NCI-H2227 (cell line): ENCODE data around the gene PANK2.
A peak's percentile ranks its signal among the peaks of the same experiment; 100 is the strongest.
"Not testable (repeated sequence)": the region's sequence is repeated elsewhere in the genome, so short reads cannot be mapped to it uniquely, and the experiment has no call there.

Experiments used
- DNase-seq: peaks from one replicate; lab custom pipeline; 2025; ENCODE audit not compliant: unreplicated experiment; lab: John Stamatoyannopoulos, UW

The PANK2 gene

DNA sequence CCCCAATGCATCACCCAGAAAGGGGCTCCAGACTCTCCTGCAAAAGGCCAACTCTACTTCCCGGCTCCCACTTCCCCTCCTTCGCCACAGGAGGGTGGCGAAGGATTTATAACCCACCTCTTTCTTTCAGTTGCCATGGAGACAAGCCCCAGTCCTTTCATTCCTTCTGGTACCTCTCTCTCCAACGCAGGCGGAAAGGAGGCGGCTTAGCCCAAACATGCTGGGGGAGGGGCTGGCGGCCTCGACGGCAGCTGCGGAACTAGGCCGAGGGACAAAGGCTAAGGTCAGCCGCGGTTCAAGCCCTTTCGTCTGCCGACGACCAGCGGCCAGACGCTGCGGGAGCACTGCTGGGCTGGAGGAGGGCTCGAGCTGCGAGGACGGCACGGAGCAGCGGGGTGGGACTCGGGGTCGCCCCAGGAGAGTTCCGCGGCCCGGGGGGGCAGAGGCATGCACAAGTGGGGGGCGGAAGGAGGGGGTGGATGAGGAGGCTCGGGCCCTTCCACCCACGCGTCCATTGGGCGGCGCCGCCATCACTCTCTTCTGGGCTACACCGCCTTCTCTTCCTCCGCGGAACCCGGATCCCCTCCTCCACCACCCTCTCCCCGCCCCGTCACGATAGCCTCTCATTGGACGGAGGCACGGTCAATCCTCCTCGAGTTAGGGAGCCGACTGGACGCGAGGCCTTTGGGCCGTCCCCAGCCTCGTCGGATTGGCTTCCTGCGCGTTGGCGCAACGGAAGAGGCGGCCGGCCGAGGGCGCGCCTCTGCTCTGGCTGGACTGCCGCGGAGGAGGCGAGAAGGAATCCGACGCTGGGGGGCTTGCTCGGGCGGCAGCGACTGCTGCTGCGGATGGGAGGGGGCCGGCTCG is at the start of gene PANK2:
TSS of gene PANK2 (plus strand) at position 766 of the 867 bp plus-strand sequence.
- DNase-seq: peak; percentile 99

DNA sequence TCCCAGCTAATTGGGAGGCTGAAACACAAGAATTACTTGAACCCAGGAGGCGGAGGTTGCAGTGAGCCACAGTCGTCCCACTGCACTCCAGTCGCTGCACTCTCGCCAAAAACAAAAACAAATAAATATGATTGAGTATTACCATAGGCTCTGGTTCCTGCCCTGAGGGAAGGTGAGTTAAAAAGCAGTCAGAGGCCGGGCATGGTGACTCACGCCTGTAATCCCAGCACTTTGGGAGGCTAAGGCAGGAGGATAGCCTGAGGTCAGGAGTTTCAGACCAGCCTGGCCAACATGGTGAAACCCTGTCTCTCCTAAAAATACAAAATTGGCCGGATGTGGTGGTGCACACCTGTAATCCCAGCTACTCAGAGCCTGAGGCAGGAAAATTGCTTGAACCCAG is 49.0 kb upstream of the PANK2 start:
- not testable (repeated sequence) for DNase-seq

DNA sequence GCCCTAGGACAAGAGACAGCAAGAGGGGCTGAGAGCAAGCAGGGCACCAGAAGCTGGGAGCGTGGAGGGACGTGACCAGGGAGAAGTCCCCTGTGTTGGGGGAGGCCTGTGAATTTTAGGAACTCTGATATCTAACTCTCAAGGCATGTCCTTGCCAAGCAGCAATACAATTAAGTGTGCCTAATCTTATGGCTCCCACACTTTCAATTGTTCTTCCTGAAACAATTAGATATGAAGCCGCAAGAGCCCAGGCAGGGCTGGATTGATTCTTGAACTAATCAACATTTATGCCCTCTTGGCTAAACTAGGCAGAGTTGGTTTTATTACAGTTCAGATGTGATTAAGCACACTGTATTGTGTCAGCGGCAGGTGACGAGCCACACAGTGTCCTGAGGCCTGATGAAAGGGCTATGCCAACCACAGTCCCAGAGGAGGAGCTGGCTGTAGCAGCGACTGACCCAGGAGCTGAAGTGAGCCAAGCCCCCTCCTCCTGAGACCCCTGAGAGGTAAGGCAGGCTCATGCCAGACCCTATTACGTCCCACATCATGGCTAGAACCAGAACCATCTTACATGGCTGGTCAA is 46.7 kb upstream of the PANK2 start:
- DNase-seq: no peak

DNA sequence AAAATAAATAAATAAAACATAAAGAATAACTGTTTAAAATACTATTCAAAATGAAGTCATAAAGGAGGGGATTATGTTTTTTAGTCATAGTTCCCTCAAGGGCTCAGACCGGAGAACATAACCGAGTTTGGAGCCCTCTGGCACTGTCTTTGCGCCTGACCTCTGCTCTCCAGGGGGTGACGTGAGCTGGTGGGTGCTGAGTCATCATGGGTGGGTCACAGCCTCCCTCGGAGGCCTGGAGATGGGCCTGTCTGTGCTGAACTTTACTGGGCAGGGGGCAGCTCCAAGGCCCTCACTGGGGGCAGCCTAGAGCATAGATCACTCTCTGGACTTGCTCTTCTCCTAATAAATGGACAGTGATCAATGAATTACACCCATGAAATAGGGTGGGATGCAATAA is 45.7 kb upstream of the PANK2 start:
- DNase-seq: no peak

DNA sequence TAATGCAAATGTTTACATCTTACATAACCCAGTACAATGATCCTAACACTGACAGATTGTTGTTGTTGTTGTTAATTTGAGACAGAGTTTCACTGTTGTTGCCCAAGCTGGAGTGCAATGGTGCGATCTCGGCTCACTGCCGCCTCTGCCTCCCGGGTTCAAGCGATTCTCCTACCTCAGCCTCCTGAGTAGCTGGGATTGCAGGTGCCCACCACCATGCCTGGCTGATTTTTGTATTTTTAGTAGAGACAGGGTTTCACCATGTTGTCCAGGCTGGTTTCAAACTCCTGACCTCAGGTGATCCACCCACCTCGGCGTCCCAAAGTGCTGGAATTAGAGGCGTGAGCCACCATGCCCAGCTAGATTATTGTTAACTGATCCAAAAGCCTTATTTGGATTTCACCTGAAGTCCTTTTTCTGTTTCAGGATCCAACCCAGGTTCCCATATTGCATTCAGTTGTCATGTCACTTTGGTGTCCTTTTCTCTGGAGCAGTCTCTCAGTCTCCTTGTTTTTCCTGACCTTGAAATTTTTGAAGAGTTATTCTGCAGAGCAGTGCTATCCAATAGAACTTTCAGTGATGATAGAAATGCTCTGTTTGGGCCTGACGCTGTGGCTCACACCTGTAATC is 45.1 kb upstream of the PANK2 start:
- DNase-seq: not testable (repeated sequence)

DNA sequence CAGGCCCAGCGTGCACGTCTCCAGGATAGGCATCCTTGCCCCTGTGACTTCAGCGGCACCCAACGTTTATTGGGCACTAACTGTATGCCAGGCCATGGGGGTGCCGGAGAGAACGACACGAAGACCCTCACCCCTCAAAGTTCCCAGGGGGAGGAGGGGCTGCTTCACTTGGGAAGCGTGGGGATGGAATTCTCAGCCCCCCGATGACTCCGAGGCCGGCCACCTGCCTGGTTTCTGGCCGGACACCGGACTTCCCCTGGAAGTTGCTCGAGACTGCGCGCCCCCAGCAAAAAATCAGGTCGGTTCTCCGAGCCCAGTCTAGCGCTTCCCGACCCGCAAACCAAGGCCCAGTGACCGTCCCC is 42.8 kb upstream of the PANK2 start:
- no peak for DNase-seq

GRCh38 chr20:3846740-3847428 is 42.3 kb upstream of the PANK2 start, which contains the start of gene MAVS:
MAVS (plus strand) TSS chr20:3846834; CDS start chr20:3854625, 7,791 bp downstream.
- peak; percentile 92 for DNase-seq

- peak; percentile 20 for DNase-seq
These were observed 41.7 kb upstream of the PANK2 start for GRCh38 chr20:3847429-3847940.

GRCh38 chr20:3848565-3848964 is 40.6 kb upstream of the PANK2 start:
- DNase-seq: no peak

GRCh38 chr20:3854462-3854871 is 34.7 kb upstream of the PANK2 start:
- DNase-seq: no peak

DNA sequence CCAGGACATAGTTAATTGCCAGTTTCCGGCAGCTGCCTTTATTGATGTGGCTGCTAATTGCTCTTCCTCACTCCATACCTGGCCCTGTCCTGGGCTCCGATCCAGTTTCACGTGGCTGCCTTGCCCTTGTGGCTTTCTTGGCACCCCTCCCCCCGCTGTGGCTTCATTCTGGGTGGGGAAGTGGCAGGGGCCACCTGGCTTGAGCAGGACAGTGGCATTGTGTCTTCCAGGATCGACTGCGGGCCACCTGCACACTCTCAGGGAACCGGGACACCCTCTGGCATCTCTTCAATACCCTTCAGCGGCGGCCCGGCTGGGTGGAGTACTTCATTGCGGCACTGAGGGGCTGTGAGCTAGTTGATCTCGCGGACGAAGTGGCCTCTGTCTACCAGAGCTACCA is 31.8 kb upstream of the PANK2 start:
- DNase-seq: no peak

GRCh38 chr20:3858689-3859088 is 30.5 kb upstream of the PANK2 start:
- no peak for DNase-seq

GRCh38 chr20:3861191-3861590 is 28.0 kb upstream of the PANK2 start:
- no peak for DNase-seq

DNA sequence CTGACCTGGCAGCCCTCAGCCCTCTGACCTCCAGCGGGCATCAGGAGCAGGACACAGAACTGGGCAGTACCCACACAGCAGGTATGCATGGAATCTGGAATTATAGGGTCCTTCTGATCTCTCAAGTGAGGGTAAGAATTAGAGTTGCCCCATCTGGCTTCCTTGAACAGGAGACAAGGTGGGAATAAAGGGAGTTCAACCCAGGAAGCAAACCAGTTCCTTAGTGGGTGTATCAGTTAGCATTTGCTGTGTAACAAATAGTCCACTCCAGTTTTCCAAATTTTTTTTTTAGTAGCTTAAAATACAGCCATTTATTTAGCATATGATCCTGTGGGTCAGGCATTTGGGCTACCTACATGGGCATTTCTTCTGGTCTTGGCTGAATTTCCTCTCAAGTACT is 26.9 kb upstream of the PANK2 start:
- no peak for DNase-seq

DNA sequence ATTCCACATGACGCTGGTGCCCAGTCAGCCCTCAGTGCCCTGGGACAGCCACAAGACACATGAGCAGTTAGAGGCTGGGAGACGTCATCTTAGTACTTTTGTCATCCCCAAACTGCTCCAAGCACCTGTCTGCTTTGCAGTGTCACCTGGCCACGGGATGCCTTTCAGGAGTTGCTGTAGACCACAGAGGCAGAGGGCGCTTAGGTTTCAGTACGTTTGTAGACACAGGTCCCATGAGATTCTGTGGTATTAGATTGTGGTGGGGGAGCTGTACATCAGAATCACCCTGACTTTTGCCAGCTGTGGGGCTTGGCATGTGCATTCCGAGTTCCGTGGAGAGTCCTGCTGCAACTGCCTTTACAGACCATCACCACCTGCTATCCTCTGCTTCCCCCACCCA is 25.9 kb upstream of the PANK2 start:
- DNase-seq: no peak

DNA sequence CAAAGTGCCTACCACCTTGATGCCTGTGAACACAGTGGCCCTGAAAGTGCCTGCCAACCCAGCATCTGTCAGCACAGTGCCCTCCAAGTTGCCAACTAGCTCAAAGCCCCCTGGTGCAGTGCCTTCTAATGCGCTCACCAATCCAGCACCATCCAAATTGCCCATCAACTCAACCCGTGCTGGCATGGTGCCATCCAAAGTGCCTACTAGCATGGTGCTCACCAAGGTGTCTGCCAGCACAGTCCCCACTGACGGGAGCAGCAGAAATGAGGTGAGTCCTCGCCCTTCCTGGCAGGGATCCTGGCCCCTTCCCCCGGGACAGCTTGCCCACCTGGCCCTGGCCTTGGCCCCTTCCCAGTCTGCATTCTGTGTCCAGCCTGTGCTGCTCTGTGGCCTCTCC is 24.7 kb upstream of the PANK2 start:
- no peak for DNase-seq

GRCh38 chr20:3865152-3865886 is 23.9 kb upstream of the PANK2 start:
- no peak for DNase-seq

DNA sequence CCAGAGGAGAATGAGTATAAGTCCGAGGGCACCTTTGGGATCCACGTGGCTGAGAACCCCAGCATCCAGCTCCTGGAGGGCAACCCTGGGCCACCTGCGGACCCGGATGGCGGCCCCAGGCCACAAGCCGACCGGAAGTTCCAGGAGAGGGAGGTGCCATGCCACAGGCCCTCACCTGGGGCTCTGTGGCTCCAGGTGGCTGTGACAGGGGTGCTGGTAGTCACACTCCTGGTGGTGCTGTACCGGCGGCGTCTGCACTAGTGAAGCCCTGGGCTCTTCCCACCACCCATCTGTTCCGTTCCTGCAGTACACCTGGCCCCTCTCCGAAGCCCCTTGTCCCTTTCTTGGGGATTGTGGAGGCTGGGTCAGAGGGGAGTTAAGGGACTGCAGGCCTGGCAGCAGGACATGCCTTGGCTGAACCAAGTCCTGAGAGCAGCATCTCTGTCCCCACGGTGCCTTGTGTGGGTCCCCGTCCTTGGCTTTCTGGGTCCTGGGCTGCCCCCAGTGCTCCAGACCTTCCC is 23.2 kb upstream of the PANK2 start:
- DNase-seq: no peak

- DNase-seq: no peak
These were observed 22.7 kb upstream of the PANK2 start for GRCh38 chr20:3866464-3866863.

GRCh38 chr20:3867802-3868201 is 21.4 kb upstream of the PANK2 start:
- no peak for DNase-seq
